NCI-H1048 (cell line): ENCODE results near the gene NEK2.
"Not testable (repeated sequence)": the region's sequence is repeated elsewhere in the genome, so short reads cannot be mapped to it uniquely, and the experiment has no call there.

Experiments
- DNase-seq: peaks from one replicate; lab custom pipeline; 2025; lab: John Stamatoyannopoulos, UW

Gene NEK2

DNA sequence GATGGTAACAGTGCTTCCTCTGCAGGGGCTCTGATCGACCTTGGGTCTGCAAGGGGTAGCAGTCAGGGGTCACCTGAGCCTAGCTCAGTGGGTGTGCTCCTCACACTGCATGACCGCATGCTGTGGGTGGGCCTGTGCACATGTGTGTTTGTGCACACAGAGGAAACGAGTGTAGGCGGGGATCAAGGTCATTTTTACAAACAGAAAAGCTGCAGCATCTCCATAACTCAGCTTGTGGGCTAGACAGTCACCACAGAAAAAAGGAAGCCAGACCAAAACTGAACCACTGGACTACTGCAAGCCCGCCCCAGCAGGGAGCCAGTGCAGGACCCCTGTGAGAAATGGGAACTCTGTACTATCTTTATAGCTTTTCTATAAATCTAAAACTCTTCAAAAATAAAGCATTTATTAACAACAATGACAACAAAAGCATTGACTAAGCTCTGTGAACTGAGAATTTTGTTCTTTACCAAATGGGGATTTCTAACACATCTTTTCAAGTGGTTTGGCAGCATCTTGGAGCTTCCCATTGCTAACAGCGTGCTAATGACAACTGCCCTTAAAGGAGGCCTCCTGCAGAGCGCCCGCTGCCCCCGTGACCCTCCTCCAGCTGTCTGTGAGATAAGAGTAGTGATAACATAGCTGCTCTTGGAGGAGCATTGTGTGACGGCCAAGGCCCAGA, 19.9 kb upstream of the NEK2 start:
- no peak for DNase-seq

DNA sequence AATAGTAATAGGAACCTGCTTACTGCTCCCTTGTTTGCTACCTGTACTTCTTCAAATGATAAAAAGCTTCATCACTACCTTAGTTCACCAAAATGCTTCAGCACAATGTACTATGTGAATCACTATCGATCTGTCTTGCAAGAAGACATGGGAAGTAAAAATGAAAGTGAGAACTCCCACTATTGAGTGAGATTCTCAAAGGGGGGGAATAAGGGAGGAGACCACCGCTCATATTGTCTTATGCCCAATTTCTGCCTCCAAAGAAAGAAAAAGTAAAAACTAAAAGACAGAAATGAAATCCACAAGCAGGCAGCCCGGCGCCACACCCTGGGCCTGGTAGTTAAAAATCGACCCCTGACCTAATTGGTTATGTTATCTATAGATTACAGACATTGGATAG, 18.5 kb upstream of the NEK2 start:
- not testable (repeated sequence) for DNase-seq

DNA sequence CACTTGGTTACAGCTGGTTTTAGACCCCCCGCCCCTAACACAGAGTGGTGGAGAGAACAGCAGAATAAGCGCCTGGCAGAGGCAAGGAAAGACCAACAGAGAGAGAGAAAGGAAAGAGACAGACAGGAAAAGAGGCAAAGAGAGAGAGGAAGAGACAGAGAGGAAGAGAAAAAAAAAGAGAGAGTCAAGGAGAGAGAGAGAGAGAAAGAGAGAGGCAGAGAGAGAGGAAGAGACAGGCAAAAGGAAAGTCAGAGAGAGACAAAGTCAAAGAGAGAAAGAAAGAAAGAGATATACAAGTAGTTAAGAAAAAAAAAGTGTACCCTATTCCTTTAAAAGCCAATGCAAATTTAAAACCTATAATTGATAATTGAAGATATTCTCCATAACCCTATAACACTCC, 13.0 kb upstream of the NEK2 start:
- no peak for DNase-seq

DNA sequence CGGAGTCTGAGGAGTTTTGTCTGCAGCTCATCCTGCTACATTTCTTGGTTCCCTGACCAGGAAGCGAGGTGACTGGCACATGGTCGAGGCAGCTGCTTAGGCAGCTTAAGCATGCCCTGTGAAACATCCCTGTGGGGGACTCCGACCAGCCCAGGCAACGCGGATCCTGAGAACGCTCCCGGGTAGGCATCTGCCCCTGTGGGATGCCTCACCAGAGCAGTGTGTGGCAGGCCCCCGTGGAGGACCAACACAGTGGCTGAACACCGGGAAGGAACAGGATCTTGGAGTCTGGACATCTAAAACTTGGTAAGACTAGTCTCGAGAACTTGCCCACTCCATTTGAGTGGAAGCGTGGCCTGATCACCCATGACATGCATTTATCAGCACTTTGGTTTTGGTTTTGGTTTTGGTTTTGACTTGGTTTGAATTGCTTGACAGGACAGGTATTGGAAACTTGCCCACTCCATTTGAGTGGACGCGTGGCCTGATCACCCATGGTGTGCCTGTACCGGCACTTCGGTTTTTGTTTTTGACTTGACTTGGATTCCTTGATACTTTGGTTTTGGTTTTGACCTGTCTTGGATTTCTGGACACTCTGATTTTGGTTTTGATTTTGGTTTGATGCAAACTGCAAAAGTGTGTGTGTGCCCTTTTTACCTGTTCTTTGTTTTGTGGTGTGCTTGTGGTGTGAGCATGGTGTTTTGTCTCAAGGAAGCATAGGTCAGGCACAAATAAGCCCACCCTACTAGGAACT, 12.2 kb upstream of the NEK2 start:
- no peak for DNase-seq

DNA sequence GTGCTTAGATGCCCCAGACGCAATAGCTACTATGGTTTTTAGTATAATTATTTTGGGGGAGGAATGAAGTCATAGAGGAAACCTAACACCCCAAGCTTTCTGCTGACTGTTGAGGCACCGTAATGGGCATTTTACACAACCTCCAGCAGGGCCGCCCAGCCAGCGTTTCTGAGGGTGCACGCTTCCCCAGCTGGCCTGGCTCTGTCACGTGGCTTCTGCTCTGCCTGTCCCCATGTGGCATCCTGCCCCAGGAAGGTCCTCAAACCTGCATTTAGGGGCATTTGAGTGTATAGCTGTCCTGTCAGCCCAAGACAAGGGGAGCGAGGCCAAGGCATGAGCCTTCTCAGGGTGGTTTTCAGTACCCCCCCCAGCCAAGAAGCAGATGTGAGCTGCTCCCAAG, 10.4 kb upstream of the NEK2 start:
- no peak for DNase-seq

DNA sequence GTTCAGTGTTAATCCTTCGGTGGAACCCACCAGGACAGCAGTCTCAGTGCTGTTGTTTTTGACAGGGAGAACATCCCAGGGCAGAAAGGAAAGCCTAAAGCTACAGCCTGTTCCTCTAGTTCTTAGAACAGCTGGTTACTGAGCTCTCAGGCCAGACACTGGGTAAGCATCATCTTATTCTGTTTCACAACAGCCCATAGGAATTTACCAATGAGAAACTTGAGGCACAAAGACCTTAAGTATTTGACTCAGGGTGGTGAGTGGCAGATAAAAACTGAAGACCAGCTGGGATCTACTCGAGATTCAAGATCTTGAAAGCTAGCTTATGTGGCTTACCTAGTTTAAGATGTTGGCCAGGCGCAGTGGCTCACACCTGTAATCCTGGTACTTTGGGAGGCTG, 9.4 kb upstream of the NEK2 start:
- no peak for DNase-seq

DNA sequence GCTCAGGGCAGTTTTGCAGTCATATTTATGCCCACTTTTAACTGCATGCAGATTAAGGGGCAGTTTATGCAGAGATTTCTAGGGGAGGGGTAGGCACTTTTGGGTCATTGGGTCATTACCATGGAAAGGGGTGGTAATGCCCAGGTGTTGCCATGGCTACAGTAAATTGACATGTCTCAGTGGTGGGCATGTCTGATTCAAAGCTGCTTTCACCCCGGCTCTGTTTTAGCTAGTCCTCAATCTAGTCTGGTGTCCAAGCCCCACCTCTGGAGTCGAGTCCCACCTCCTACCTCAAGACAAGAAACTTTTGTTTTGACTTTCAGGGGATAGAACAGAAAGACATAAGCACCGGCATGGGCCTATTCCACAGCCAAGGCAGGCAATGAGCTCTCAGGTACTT, 8.9 kb upstream of the NEK2 start:
- DNase-seq: no peak

DNA sequence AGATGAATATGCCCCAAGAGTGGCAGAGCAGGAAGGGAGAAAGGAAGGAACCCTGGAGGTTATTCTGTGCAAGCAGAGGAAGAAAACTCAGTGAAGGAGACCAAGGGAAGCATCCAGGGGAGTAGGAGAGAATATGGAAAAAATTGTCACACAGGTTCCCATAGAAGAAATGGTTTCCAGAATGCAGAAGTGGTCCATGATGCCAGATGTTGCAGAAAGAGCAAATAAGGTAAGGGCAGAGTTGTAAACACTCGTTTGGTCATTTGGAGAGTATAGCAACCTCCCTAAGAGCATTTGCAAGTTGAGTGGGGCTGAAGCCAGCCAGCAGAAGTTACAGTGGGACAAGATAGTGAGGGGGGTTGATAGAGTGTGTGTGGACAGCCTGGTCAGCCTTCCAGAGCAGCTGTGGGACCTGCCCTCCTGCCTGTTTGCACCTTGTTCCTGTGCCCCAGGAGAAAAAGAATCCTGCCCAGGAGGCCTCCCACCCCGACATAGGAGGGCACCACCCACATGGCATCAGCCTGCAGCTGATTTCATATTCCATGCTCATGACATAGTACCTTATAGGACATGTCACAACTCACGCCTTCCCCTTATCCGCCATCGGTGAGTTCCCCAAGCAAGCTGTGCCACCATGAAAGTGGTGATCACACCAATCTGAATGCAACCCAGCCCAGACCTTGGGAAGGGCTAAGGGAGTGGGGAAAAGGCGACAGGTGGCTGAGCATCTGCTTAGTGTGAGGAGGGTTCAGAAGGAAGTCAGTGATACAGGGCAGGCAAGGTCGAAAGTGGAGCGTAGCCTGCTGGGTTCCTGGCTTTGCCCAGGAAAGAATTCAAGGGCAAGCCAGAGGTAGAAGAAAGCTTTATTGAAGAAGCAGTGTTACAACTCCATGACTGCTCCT, 8.2 kb upstream of the NEK2 start:
- DNase-seq: no peak

DNA sequence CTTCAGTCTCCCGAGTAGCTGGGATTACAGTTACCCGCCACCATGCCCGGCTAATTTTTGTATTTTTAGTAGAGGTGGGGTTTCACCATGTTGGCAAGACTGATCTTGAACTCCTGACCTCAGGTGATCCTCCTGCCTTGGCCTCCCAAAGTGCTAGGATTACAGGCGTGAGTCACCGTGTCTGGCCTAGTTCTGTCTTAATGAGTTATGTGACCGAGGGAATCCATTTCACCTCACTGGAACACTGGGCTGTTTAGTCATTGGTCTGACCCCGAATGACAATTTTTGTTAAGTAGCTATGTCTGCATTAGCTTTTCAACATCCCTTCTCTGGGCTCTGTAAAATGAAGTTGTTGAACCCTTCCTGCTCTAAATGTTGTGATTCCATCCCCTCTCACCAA, 6.8 kb upstream of the NEK2 start:
- not testable (repeated sequence) for DNase-seq

DNA sequence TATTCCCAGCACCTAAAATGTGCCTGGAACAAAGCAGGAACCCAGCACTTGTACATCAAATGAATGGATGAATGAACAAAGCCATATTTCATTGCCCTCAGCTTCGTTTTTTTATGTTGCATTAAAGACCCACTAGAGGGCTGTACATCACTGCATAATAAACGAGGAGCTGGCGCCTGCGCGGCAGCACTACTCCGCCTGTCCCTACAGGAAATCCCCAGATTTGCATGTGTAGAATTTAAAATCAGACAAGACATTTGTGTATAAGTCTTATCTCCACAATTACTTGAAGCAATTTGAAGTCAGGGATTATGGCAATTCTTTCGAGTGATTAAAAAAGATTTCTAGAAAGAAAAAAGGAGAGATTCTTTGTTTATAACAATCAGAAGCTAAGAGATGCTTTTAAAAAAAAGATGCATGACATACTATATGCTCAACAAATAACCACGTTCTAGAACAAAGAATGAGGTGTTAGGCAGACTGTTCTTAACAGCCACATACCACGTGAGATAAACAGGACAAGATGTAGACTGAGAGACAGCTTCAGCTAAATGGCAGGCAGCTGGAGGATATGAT, 5.4 kb upstream of the NEK2 start:
- DNase-seq: peak; percentile 89

DNA sequence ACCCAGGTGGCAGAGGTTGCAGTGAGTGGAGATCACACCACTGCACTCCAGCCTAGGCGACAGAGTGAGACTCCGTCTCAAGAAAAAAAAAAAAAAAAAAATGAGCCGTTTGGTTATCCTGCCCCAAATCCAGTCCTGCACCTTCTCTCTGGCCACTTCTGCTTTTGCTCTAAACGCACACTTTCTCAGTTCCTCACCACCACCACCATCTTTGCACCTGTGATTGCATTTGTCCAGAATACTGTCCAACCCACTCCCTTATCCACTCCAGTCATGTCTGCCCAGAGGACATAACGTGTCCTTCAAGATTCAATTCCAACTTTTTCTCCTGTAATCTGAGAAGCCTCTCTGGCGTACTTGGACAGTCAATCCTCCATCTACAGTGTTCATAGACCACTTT, 2.2 kb upstream of the NEK2 start:
- no peak for DNase-seq

DNA sequence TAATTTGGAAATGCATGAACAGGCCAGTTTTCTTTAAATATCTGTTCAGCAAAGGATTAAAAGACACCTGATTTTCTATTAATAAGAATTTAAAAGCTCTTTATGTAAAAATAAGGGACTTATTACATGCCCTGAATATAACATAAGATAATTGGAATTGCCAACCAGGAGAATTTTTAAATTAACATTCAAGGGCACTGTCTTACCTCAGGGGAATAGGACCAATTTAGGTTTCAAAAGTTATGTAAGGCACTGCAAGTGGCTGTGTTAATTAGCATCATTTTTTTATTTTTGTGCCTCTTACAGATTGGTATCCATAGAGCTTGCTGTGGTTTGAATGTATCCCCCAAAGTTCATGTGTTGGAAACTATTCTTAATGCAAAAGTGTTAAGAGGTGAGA, 1.3 kb upstream of the NEK2 start:
- no peak for DNase-seq

DNA sequence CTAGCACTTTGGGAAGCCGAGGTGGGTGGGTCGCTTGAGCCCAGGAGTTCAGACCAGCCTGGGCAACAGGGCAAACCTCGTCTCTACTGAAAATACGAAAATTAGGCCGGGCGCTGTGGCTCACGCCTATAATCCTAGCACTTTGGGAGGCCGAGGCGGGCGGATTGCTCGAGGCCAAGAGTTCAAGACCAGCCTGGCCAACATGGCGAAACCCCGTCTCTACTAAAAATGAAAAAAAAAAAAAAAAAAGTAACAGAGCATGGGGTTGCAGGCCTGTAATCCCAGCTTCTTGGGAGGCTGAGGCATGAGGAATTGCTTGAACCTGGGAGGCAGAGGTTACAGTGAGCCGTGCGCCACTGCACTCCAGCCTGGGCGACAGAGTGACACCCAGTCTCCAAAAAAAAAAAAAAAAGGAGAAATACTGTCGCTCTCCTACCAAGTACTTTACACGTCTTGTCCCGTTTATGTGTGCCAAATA, 724 bp upstream of the NEK2 start:
- DNase-seq: no peak

DNA sequence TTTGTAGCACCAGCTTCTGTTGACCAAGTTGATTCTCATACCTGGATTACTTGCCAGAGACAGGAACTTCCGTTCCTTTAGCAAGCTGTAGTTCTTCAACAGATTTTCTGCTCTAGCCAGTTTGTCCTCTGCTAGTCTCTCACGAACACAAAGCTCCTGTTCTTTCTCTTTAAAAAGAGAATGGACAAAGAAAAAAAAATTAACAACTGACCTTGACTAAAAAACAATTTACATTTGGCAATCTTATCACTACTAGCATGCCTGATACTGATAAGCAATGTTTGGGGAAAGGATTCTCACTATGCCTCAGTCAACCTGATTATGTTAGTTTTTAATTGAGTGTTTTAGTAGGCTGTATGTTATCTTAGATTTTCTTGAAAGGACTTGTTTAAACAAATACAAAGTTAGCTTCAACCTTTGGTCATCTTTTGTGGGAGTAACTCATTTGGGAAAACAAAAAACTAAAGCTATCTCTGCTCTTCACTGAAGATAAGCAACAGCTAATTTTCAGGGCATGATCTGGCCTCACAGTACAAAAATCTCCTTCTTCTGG, 8.3 kb downstream of the NEK2 start:
- no peak for DNase-seq

DNA sequence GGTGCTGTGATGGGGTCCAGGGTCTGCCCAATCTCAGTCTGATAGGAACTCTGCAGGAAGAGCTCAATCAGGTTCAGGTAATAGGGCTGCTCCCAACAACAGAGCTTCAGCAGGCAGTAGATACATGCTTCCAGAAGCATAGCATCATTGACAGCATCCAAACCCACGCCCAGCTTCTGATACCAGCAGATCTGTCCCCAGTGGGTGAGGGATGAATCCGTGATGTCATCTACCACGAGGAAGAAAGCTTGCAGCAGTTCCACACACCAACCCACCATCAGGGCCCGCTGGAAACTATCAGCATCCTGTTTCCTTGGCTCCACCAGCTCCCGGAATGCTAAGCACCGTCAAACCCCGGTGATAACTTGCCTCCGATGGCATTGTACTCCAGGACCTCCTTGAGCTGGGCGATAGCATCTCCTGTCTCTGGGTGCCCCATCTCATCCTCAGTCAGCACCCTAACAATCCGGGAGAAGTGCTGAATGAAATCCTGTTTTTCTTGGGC, 14.7 kb downstream of the NEK2 start:
- no peak for DNase-seq

DNA sequence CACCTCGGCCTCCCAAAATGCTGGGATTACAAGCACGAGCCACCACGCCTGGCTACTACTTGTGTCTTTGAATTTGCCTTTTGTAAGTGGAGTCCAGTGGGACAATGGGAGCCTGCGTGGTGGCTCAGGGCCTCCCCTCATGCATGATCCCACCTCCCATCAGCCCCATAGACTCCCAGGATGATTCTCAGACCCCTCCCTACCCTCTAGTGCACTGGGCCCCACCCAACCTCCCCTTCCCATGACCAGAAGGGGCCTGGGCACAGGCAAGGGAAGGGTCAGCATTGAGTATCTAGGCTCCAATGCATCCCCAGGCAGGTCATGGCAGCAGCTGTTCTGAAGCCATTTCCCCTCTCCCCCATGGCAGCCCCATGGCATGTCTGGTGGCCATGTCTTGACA, 18.7 kb downstream of the NEK2 start:
- no peak for DNase-seq

DNA sequence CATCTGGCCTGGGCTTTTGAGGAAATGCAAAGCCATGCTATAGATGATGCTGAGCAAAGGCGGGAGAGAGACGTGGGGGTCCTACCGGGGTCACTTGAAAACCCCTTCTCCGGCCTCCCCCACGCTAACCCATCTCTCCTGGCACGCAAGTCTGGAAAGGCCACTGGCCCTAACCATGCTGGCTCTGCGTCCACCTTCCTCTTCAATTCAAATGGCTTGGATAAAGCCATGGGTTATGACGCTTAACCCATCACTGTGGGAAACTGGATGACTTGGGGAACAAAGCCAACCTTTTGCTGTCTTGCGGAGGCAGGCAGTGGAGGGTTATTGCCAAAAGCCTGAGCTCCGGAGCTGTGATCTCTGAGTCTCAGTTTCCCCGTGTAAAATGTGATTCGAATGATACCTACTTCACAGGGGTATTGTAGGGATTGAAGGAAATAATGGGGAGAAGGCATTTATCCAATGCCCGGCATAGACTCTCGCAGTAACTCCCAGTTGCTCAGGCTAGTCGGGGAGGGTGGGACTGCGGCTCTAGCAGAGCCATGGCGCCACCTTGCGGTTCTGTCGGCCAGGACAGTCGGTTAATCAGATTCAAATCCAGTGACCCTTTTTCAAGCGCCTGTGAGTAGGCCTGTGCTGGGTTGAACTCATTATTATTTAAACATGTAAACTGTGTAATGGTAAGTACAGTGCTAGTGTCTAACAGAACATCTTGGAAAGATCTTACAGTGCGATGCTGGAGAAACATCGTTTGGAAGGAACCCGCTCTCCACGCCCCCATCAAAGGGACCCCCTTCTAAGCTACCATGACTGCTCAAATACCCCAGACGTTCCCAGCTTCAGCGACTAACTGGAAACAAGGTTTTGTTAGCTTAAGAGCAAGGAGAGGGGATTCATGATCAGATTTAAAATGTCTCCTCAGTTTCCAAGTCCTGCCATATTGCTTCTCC, 20.3 kb downstream of the NEK2 start:
- DNase-seq: peak; percentile 92

DNA sequence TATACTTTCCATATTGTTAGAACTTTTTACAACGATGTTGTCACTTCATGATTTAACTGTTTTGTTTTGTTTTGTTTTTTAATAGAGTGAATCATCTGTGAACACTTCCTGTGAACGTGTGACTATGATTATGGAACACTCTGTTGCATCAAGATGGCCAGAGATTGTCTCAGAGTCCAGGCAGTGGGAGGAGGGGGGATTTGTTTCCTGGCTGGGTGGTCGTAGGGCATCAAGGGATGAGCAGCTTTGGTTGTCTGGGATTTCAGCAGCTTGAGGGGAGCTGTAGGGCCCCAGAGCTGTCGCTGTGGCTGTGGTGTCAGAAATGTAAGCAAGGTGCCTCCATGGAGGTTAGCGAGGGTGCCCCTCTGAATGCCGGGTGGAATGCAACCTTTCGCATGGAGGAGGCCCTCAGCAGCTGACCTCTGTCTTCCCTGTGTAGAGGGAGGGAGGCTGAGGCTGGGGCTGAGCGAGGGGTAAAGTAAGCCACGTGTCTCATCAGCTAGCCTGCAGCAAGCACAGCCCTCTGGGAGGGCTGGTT, 21.4 kb downstream of the NEK2 start:
- no peak for DNase-seq

DNA sequence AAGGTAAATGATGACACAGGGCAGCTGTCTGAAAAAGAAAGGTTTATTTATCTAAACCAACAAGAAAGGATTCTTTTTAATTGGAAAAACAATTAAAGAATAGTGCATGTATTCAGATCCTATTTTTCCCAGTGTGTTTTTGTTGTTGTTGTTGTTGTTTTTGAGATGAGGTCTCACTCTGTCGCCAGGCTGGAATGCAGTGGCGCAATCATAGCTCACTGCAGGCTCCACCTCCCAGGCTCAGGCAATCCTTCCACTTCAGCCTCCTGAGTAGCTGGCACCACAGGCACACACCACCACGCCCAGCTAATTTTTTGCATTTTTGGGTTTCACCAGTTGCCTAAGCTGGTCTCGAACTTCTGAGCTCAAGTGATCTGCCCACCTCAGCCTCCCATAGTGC, 22.1 kb downstream of the NEK2 start:
- DNase-seq: no peak

DNA sequence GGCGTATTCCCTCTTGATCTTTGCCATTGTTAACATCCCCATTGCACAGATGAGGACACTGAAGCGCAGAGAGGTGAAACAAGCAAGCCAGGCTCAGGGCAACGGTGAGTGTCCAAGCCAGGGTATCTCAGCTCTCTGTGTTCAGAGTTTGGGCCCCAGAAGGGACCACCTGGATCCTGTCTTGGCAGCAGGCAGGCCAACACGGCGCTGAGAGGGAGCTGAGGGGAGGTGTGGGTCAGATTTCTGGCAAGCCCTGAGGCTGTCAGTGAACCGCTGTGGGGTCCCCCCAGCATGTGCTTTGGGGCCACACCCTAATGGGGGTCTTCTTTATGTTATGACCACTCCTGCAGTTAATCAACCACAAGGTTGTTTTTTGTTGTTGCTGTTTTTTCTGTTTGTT, 23.1 kb downstream of the NEK2 start:
- no peak for DNase-seq
